ENCODE results near the gene ENAH.

DNA sequence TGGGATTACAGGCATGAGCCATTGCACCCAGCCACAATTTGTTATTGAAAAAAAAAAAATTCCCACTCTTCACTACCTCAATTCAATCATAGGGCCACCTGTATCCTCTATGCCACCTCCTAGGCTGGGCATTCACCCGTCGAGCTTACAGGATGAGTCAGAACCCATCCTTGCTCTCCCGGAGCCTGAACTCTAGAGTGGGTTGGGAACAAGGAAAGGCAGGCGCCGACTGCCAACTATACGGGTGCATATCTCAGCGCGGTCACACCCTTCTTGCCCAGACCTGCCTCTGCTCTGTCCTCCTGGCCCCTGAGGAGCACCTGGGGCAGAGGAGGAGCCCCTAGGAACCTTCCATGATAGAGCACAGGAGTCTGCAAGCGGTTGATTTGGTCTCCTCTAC, 203.7 kb downstream of the ENAH start:
- TF ChIP-seq POLR2A (IDR thresholded peaks at IDR 0.05; ENCODE audit: low read length) (no peak), GATA1 (IDR thresholded peaks at IDR 0.05; ENCODE audit: low read depth, low read length) (no peak)

All from erythroblast (primary cell).